D341Med (cell line): Measurements from ENCODE around the gene ARL9.

Source experiments
- DNase-seq: peaks from one replicate; pipeline ENCODE4 v3.0.0; 2012; ENCODE audit warnings: low spot score

ARL9 gene

DNA sequence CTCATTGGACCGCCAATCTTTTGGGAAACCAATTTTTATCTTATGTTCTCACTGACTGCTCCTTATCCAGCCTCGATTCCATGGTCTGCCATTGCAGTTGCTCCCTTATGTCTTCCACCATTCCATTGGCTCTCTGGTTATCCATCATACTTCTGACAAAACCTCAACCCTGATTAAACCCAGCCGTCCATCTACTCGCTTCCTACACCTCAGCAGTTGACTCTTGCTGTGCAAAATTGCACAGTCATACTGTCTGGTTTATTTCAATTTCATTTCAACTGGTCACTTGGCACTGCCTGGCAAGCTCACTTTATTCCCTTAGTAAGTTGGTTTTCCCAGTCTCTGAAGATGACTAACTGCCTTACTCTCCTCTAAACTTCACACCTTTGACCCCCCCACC is 26.2 kb downstream of the ARL9 start:
- DNase-seq = no peak

DNA sequence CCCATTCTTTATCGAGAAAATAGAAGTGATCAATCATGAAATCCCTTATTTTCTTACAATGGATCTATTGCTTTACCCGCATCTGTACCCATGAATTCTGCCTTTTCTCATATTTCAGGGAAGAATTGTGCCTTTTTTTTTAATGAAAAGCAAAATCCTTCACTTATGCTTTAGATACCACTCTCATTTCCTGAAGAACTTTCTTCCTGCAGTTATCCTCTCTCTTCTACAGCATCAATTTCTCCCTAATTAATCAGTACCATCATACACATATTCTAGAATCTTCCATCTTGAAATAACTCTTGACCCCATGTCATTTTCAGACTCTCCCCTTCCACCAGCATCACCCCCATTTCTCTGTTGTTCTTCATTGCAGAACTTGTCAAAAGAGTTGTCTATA is 26.6 kb downstream of the ARL9 start:
- DNase-seq = no peak

DNA sequence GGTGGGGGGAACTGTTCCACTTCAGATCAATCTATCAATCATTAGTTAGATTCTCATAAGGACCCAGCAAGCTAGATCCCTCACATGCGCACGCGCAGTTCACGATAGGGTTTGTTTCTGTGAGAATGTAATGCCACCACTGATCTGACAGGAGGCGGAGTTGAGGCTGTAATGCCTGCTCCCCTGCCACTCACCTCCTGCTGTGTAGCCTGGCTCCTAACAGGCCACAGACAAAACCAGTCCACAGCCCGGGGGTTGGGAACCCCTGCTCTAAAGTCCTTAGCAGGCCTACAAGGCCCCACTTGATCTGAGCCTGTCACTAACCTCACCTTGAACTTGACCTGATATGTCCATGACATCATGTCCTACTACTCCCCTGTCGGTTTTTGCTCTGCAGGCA is 30.3 kb downstream of the ARL9 start:
- no peak for DNase-seq

DNA sequence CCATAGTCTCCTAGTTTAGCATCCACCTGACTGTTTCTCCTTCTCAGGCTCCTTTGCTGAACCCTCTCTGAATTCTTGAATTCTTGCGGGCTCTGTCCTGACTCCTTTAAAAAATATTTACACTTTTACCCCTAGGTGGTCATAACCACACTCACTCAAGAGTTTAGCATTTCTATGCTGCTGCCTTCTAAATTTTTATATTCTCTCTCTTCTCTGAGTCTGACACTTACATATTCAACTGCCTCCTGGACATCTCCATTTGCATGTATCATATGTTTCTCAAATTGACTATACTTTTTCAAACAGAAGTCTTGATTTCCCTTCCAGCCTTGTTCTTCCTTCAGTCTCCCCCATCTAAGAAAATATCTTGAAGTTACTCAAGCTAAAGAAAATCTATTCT is 31.6 kb downstream of the ARL9 start:
- DNase-seq = no peak

DNA sequence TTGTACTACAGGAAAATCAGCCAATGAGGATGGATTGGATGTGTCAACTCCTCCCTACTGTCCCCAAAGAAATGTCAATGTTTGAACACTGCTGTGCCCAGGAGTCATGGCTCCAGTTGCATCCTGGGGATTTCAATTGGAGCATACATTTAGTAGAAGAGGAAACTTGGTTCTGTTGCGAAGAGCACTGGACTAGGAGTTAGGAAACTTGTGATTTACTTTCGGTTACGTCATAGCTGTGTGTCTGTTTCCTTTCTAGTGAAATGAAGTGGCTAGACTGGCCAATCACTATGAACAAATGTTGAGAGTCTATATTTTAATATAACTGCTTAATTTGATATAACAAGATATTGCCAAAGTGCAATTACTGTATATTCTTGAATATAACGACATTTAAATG is 35.2 kb downstream of the ARL9 start:
- no peak for DNase-seq

DNA sequence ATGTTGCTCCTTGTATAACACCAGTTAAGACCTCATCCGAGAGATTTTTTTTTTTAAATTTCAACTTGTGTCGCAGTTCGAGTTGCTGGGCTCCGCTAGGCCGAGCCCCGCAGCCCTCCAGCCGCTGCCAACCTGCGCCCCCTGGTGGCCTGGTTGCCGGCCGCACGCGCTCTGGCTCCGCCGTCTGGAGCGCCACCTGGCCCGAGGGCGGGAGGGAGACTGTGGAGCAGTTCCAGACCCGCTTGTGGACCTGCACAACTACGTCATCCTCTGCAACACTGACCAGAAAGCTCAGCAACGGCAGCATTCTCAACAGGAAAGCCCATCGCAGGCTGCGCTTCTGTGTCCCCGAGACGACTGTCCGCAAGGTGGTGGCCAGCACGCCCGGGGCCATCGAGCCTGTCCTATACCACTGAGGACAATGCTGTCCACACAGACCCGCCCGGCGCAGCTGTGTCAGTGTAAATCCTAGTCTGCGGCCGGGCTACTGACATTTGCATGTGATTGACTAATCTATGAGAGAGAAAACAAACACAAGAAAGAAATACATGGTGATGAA is 39.1 kb downstream of the ARL9 start:
- DNase-seq = peak; percentile 96

DNA sequence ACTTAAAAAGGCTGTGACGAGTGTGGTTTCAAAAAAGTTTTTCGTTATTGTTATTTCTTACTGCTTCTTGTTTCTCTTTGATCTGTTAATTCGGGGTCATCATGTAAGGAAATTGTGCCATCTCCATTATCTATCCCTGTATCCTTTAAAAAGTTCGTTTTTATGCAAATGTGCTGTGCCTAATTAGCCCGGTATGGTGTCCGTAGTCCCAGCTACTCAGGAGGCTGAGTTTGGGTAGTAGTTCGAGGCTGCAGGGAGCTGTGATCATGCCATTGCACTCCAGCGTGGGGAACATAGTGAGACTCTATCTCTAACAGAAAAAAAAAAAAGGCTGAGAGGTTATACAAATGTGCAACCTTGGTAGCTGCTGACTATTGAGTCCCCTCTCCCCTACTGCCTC is 45.1 kb downstream of the ARL9 start:
- no peak for DNase-seq

DNA sequence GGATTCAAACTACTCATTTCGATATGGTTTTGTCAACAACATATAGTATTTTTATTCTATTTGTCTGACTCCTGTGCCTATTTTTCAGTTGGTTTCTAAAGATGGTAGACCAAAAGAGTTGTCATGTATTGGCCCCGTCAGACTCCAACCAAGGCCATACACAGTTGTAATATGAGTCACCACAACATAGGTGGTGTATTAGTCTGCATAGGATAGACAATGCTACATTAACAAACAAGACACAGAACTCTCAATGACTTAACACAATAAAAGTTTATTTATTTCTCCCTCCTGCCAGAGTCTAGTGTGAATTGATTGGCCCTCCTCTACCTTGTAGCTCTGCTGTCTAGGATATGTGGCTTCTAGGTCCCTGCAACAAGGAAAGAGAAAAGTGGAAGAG is 45.9 kb downstream of the ARL9 start:
- no peak for DNase-seq

DNA sequence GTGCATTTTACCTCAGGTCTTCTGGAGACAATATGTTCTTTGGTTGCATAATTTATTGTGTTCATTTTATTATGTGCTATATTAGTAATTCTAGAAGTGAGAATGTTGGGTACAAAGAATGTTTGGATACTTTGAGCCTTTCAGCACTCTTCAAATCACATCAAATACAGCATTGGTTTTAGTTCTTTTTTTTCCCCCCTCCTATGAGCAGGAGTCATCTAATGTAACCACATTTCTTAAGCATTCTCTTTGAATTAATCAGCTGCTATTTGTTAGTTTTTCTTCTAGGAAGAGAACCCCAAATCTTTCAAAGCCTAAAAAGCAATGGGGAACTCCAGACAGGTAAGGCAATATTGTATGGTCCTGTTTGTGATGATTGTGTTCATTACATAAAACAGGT is 46.7 kb downstream of the ARL9 start:
- no peak for DNase-seq

DNA sequence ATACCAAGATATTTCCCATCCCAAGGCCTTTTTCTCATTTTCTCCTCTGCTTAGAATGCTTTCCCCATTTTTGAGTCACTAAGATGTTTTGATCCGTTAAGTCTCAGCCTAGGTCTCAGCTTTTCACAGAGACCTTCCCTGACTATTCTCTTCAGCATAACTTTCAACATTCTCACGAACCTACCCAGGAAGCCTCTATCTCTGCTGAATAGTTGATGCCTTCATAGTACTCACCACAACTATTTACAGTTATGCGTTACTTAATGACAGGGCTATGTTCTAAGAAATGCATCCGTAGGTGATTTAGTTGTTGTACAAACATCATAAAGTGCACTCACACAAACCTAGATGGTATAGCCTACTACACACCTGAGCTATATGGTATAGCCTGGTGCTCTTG is 64.5 kb downstream of the ARL9 start:
- no peak for DNase-seq
